Ovary (tissue), 3 donors: ENCODE data around the gene PIAS3.

ENCODE experiments used
- EP300 ChIP-seq: sonication (generic); formaldehyde crosslinking; IDR thresholded peaks from one replicate; pipeline ENCODE4 v1.6.1; 2017; ENCODE audit warnings: antibody characterized with exemption
- POLR2A ChIP-seq: fragments of 450-650 bp; IDR thresholded peaks from one replicate; pipeline ENCODE4 v1.6.1; 2017; ENCODE audit warnings: antibody characterized with exemption, mild to moderate bottlenecking, moderate library complexity
- TF ChIP-seq, protein P1 (sequence below), 3 donors: fragments of 450-650 bp in 2 of 3; fragments of 200-600 bp in 1 of 3; IDR thresholded peaks; one replicate each; pipeline versions ENCODE4 v1.5.1 to v1.8.0; 2016 to 2022; ENCODE audit warnings: antibody characterized with exemption in 3 of 3, mild to moderate bottlenecking in 1 of 3
- donor health status: DM: no; HTN: no; CAD: no.

- no peak for TF ChIP-seq POLR2A
- TF ChIP-seq, protein P1, sequence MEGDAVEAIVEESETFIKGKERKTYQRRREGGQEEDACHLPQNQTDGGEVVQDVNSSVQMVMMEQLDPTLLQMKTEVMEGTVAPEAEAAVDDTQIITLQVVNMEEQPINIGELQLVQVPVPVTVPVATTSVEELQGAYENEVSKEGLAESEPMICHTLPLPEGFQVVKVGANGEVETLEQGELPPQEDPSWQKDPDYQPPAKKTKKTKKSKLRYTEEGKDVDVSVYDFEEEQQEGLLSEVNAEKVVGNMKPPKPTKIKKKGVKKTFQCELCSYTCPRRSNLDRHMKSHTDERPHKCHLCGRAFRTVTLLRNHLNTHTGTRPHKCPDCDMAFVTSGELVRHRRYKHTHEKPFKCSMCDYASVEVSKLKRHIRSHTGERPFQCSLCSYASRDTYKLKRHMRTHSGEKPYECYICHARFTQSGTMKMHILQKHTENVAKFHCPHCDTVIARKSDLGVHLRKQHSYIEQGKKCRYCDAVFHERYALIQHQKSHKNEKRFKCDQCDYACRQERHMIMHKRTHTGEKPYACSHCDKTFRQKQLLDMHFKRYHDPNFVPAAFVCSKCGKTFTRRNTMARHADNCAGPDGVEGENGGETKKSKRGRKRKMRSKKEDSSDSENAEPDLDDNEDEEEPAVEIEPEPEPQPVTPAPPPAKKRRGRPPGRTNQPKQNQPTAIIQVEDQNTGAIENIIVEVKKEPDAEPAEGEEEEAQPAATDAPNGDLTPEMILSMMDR (IDR thresholded peaks at IDR 0.05): no peak
- TF ChIP-seq EP300: no peak
Observed at GRCh38 chr1:145868232-145868631, 9.4 kb upstream of the PIAS3 start.
